ENCODE results near the gene IGFL1. TPM values are rescaled to one million over a fixed set of nuclear protein-coding genes. Genes with fewer than 3 reads are reported as not detected.

The IGFL1 gene
- polyA plus RNA-seq (2013, experiment 1 of 2): not detected
- not detected for polyA plus RNA-seq (2013, experiment 2 of 2)

DNA sequence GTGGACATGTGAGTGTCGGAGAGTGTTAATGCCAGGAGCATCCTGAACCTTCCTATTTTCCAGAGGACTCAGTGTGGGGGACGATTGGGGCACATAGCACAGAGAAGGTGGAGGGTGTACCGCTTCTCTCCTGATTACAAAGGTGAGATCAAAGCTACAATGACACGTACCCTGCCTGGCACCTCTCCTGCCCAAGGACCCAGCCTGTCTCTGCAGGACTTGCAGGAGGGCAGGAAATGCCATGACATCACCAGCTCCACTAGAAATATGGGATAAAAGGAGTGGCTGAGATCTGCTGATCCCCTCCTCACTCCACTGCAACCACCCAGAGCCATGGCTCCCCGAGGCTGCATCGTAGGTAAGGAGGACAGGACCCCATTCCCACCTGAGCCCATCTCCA, at the start of gene IGFL1:
Gene IGFL1, plus strand, starts transcription at position 301 of the 400 bp plus-strand sequence. Its CDS starts 33 bp downstream, at position 334.
- Histone ChIP-seq H3K14ac (ENCODE audit: low read length) (peak within 1 kb of the TSS; percentile 94), H3K79me1 (ENCODE audit: low read depth, low read length) (no peaks in the 10 kb centered on the region), H3K4me3 (ENCODE audit: low read length in 2 of 2) (no peak within 1 kb of the TSS), H4K8ac (ENCODE audit: low read depth, low read length) (no peak within 1 kb of the TSS), H3K27me3 (ENCODE audit: control insufficient read depth in 3 of 3, insufficient read depth in 3 of 3, low read depth in 1 of 3, low read length in 3 of 3) (peaks cover 0 to 68% (median 2%) of the 10 kb centered on the region in 3 experiments), H3K18ac (ENCODE audit: low read length) (peak within 1 kb of the TSS; percentile 89), H2AFZ (ENCODE audit: low read length) (no peak within 1 kb of the TSS), H2BK5ac (ENCODE audit: low read length) (peak within 1 kb of the TSS; percentile 93), H4K91ac (ENCODE audit: low read depth, low read length, poor library complexity) (no peak within 1 kb of the TSS), H2BK15ac (ENCODE audit: low read length) (peak within 1 kb of the TSS; percentile 44), H3K27ac (replicated peaks; ENCODE audit: low read length) (no peak within 1 kb of the TSS), H2BK12ac (ENCODE audit: low read length) (peak within 1 kb of the TSS; percentile 43), H3K4me1 (ENCODE audit: control insufficient read depth in 2 of 2, insufficient read depth in 1 of 2, low read depth in 1 of 2, low read length in 2 of 2) (peaks cover 0 to 4% of the 10 kb centered on the region in 2 donors), H3K9me3 (replicated peaks in 1 of 2; ENCODE audit: control insufficient read depth in 2 of 2, insufficient read depth in 1 of 2, low read depth in 1 of 2, low read length in 2 of 2) (no peaks in the 10 kb centered on the region), H3K23ac (ENCODE audit: low read depth, low read length, poor library complexity) (peak within 1 kb of the TSS; percentile 90), H3K4ac (ENCODE audit: low read length) (no peak within 1 kb of the TSS), H3K9ac (ENCODE audit: low read depth, low read length, poor library complexity) (no peak within 1 kb of the TSS), H3K4me2 (ENCODE audit: insufficient read depth, low read length, poor library complexity, severe bottlenecking) (no peak within 1 kb of the TSS), H2AK5ac (ENCODE audit: low read depth, low read length) (peak within 1 kb of the TSS; percentile 66), H3K36me3 (replicated peaks in 1 of 2; ENCODE audit: control insufficient read depth in 2 of 2, insufficient read depth in 2 of 2, low read length in 2 of 2) (no peaks in the 10 kb centered on the region), H2BK120ac (ENCODE audit: low read depth, low read length) (no peak within 1 kb of the TSS)
- no peak for DNase-seq (ENCODE audit: low spot score)
- WGBS, 2 donors (ENCODE audit: extremely low coverage in 2 of 2, insufficient read length in 2 of 2, insufficient replicate concordance in 1 of 2): no CpG with 5 or more reads among the region's 6 CpGs

DNA sequence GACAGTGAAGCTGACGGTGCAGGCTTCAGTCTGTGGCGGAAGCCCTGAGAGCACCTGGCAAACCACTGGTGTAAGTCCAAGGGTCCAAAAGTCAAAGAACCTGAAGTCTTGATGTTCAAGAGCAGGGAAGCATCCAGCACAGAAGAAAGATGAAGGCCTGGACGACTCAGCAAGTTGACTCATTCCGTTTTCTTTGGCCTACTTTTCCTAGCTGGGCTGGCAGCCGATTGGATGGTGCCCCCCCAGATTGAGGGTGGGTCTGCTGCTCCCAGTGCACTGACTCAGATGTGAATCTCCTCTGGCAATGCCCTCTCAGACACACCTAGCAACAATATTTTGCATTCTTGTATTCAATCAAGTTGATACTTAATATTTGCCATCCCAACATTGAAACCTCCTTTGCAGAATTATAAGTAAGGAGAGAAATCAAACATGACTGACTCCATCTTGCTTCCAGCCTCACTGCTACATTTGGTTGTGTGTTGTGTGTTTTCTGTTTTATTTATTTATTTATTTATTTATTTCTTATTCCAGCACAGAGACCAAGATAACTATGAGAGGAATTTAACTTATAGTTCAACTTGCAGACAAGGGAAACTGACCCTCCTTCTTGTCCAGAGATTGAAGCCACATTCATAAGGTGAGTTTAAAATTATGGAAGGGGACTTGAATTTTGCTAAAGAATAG, 48.7 kb upstream of the IGFL1 start:
- no peak overlapping the region for H3K18ac ChIP-seq (ENCODE audit: low read length)
- no peak overlapping the region for H3K27ac ChIP-seq (replicated peaks; ENCODE audit: low read length)
- H3K4ac ChIP-seq (ENCODE audit: low read length): no peak overlapping the region
- H2BK15ac ChIP-seq (ENCODE audit: low read length): no peak overlapping the region
- H3K9me3 ChIP-seq (replicated peaks in 1 of 2; ENCODE audit: control insufficient read depth in 2 of 2, insufficient read depth in 1 of 2, low read depth in 1 of 2, low read length in 2 of 2): no peaks in the 10 kb centered on the region
- WGBS, 2 donors (ENCODE audit: extremely low coverage in 2 of 2, insufficient read length in 2 of 2, insufficient replicate concordance in 1 of 2): no CpG with 5 or more reads among the region's 5 CpGs
- H3K4me3 ChIP-seq (ENCODE audit: low read length in 2 of 2): no peak overlapping the region
- H3K79me1 ChIP-seq (ENCODE audit: low read depth, low read length): no peaks in the 10 kb centered on the region
- no peak overlapping the region for H4K91ac ChIP-seq (ENCODE audit: low read depth, low read length, poor library complexity)
- no peak overlapping the region for H2BK5ac ChIP-seq (ENCODE audit: low read length)
- peaks cover 0 to 6% (median 2%) of the 10 kb centered on the region in 3 experiments for H3K27me3 ChIP-seq (ENCODE audit: control insufficient read depth in 3 of 3, insufficient read depth in 3 of 3, low read depth in 1 of 3, low read length in 3 of 3)
- no peak overlapping the region for H2AFZ ChIP-seq (ENCODE audit: low read length)
- H2BK12ac ChIP-seq (ENCODE audit: low read length): no peak overlapping the region
- H3K4me2 ChIP-seq (ENCODE audit: insufficient read depth, low read length, poor library complexity, severe bottlenecking): no peak overlapping the region
- no peaks in the 10 kb centered on the region for H3K36me3 ChIP-seq (replicated peaks in 1 of 2; ENCODE audit: control insufficient read depth in 2 of 2, insufficient read depth in 2 of 2, low read length in 2 of 2)
- no peak overlapping the region for H3K23ac ChIP-seq (ENCODE audit: low read depth, low read length, poor library complexity)
- peaks cover 0 to 3% of the 10 kb centered on the region in 2 donors for H3K4me1 ChIP-seq (ENCODE audit: control insufficient read depth in 2 of 2, insufficient read depth in 1 of 2, low read depth in 1 of 2, low read length in 2 of 2)
- no peak for DNase-seq (ENCODE audit: low spot score)
- no peak overlapping the region for H4K8ac ChIP-seq (ENCODE audit: low read depth, low read length)
- no peak overlapping the region for H3K14ac ChIP-seq (ENCODE audit: low read length)
- no peak overlapping the region for H3K9ac ChIP-seq (ENCODE audit: low read depth, low read length, poor library complexity)
- no peak overlapping the region for H2BK120ac ChIP-seq (ENCODE audit: low read depth, low read length)
- H2AK5ac ChIP-seq (ENCODE audit: low read depth, low read length): no peak overlapping the region

DNA sequence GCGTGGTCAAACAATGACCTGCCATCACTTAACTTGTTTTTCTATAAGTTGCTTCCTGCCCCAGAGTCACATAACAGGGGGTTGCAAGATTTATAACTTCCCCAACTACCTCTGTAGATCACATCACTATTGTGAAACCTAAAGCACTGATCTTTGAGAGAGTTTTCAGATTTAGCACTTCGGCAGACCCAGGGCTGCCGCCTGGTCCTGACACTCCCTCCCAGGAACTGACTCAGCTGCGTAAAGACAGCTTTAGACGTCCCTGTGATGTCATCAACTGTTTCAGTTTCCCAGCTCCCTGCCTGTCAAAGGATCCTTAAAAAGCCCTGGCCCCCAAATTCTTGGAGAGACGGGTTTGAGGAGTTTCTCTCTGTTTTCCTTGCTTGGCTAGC, 48.2 kb upstream of the IGFL1 start:
- H3K36me3 ChIP-seq (replicated peaks in 1 of 2; ENCODE audit: control insufficient read depth in 2 of 2, insufficient read depth in 2 of 2, low read length in 2 of 2): no peaks in the 10 kb centered on the region
- no peak overlapping the region for H2BK12ac ChIP-seq (ENCODE audit: low read length)
- H2BK5ac ChIP-seq (ENCODE audit: low read length): no peak overlapping the region
- no CpG with 5 or more reads among the region's 6 CpGs for WGBS, 2 donors (ENCODE audit: extremely low coverage in 2 of 2, insufficient read length in 2 of 2, insufficient replicate concordance in 1 of 2)
- no peak overlapping the region for H3K9ac ChIP-seq (ENCODE audit: low read depth, low read length, poor library complexity)
- H3K27ac ChIP-seq (replicated peaks; ENCODE audit: low read length): no peak overlapping the region
- H3K4me3 ChIP-seq (ENCODE audit: low read length in 2 of 2): no peak overlapping the region
- H3K23ac ChIP-seq (ENCODE audit: low read depth, low read length, poor library complexity): no peak overlapping the region
- no peak overlapping the region for H3K18ac ChIP-seq (ENCODE audit: low read length)
- H2BK120ac ChIP-seq (ENCODE audit: low read depth, low read length): no peak overlapping the region
- H2AK5ac ChIP-seq (ENCODE audit: low read depth, low read length): no peak overlapping the region
- no peaks in the 10 kb centered on the region for H3K79me1 ChIP-seq (ENCODE audit: low read depth, low read length)
- H2AFZ ChIP-seq (ENCODE audit: low read length): peak overlapping the region; percentile 58
- H4K91ac ChIP-seq (ENCODE audit: low read depth, low read length, poor library complexity): no peak overlapping the region
- H3K4ac ChIP-seq (ENCODE audit: low read length): no peak overlapping the region
- no peak overlapping the region for H3K4me2 ChIP-seq (ENCODE audit: insufficient read depth, low read length, poor library complexity, severe bottlenecking)
- H2BK15ac ChIP-seq (ENCODE audit: low read length): no peak overlapping the region
- H3K9me3 ChIP-seq (replicated peaks in 1 of 2; ENCODE audit: control insufficient read depth in 2 of 2, insufficient read depth in 1 of 2, low read depth in 1 of 2, low read length in 2 of 2): no peaks in the 10 kb centered on the region
- H3K14ac ChIP-seq (ENCODE audit: low read length): no peak overlapping the region
- peaks cover 0 to 7% (median 2%) of the 10 kb centered on the region in 3 experiments for H3K27me3 ChIP-seq (ENCODE audit: control insufficient read depth in 3 of 3, insufficient read depth in 3 of 3, low read depth in 1 of 3, low read length in 3 of 3)
- no peak overlapping the region for H4K8ac ChIP-seq (ENCODE audit: low read depth, low read length)
- peaks cover under 1 to 5% of the 10 kb centered on the region in 2 donors for H3K4me1 ChIP-seq (ENCODE audit: control insufficient read depth in 2 of 2, insufficient read depth in 1 of 2, low read depth in 1 of 2, low read length in 2 of 2)
- no peak for DNase-seq (ENCODE audit: low spot score)

DNA sequence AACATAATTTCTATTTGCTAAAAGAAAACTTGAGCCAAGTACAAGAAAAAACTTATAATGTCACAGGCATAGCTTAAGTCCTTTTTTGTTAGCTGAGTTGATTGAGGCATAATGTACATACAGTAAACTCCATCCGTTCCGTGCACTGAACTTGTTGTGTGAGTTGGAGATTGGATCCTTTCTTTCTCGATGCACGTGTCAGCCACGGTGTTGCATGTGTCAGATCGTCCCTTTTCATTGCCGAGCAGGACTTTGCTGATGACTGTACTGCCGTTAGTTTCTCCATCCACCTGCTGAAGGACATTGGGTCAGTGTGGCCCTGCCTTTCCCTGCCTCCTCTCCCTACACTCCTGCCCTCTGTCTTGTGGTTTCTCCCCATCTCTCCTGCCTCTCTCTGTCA, 47.1 kb upstream of the IGFL1 start:
- no peak for DNase-seq (ENCODE audit: low spot score)
- H3K14ac ChIP-seq (ENCODE audit: low read length): no peak overlapping the region
- no peak overlapping the region for H3K27ac ChIP-seq (replicated peaks; ENCODE audit: low read length)
- H3K18ac ChIP-seq (ENCODE audit: low read length): no peak overlapping the region
- H2BK12ac ChIP-seq (ENCODE audit: low read length): no peak overlapping the region
- WGBS, 2 donors (ENCODE audit: extremely low coverage in 2 of 2, insufficient read length in 2 of 2, insufficient replicate concordance in 1 of 2): no CpG with 5 or more reads among the region's 8 CpGs
- H3K79me1 ChIP-seq (ENCODE audit: low read depth, low read length): no peaks in the 10 kb centered on the region
- no peaks in the 10 kb centered on the region for H3K9me3 ChIP-seq (replicated peaks in 1 of 2; ENCODE audit: control insufficient read depth in 2 of 2, insufficient read depth in 1 of 2, low read depth in 1 of 2, low read length in 2 of 2)
- H3K4ac ChIP-seq (ENCODE audit: low read length): no peak overlapping the region
- H2BK15ac ChIP-seq (ENCODE audit: low read length): no peak overlapping the region
- H2AK5ac ChIP-seq (ENCODE audit: low read depth, low read length): no peak overlapping the region
- no peak overlapping the region for H3K4me2 ChIP-seq (ENCODE audit: insufficient read depth, low read length, poor library complexity, severe bottlenecking)
- H3K23ac ChIP-seq (ENCODE audit: low read depth, low read length, poor library complexity): peak overlapping the region; percentile 62
- no peaks in the 10 kb centered on the region for H3K36me3 ChIP-seq (replicated peaks in 1 of 2; ENCODE audit: control insufficient read depth in 2 of 2, insufficient read depth in 2 of 2, low read length in 2 of 2)
- no peak overlapping the region for H3K4me3 ChIP-seq (ENCODE audit: low read length in 2 of 2)
- peaks cover 0 to 12% (median 2%) of the 10 kb centered on the region in 3 experiments for H3K27me3 ChIP-seq (ENCODE audit: control insufficient read depth in 3 of 3, insufficient read depth in 3 of 3, low read depth in 1 of 3, low read length in 3 of 3)
- no peak overlapping the region for H3K9ac ChIP-seq (ENCODE audit: low read depth, low read length, poor library complexity)
- H2BK5ac ChIP-seq (ENCODE audit: low read length): no peak overlapping the region
- no peak overlapping the region for H4K8ac ChIP-seq (ENCODE audit: low read depth, low read length)
- no peak overlapping the region for H2BK120ac ChIP-seq (ENCODE audit: low read depth, low read length)
- peaks cover 4 to 5% of the 10 kb centered on the region in 2 donors for H3K4me1 ChIP-seq (ENCODE audit: control insufficient read depth in 2 of 2, insufficient read depth in 1 of 2, low read depth in 1 of 2, low read length in 2 of 2)
- no peak overlapping the region for H2AFZ ChIP-seq (ENCODE audit: low read length)
- no peak overlapping the region for H4K91ac ChIP-seq (ENCODE audit: low read depth, low read length, poor library complexity)

Measured in neuronal stem cell (in vitro differentiated cells).